ENCODE measurements around the gene APOBEC3H.

APOBEC3H gene

GRCh38 chr22:39139933-39140332 lies 42.9 kb downstream of the APOBEC3H start:
- H3K4me1 ChIP-seq (ENCODE audit: control insufficient read depth, insufficient read depth, low read length): peaks cover 25% of the 10 kb centered on the region
- H3K36me3 ChIP-seq (ENCODE audit: control insufficient read depth in 2 of 2, insufficient read depth in 2 of 2, low read length in 2 of 2): peaks cover 13 to 14% of the 10 kb centered on the region in 2 donors
- no peaks in the 10 kb centered on the region for H3K27me3 ChIP-seq (ENCODE audit: control insufficient read depth in 1 of 2, insufficient read depth in 2 of 2, low read length in 2 of 2)
- H3K9ac ChIP-seq (ENCODE audit: low read length in 2 of 2): no peak overlapping the region
- no peak overlapping the region for H3K4me3 ChIP-seq (ENCODE audit: low read length in 2 of 2)
- H3K9me3 ChIP-seq (ENCODE audit: control insufficient read depth in 2 of 2, low read length in 2 of 2): no peaks in the 10 kb centered on the region
- no peak overlapping the region for H3K27ac ChIP-seq (ENCODE audit: low read length)

DNA sequence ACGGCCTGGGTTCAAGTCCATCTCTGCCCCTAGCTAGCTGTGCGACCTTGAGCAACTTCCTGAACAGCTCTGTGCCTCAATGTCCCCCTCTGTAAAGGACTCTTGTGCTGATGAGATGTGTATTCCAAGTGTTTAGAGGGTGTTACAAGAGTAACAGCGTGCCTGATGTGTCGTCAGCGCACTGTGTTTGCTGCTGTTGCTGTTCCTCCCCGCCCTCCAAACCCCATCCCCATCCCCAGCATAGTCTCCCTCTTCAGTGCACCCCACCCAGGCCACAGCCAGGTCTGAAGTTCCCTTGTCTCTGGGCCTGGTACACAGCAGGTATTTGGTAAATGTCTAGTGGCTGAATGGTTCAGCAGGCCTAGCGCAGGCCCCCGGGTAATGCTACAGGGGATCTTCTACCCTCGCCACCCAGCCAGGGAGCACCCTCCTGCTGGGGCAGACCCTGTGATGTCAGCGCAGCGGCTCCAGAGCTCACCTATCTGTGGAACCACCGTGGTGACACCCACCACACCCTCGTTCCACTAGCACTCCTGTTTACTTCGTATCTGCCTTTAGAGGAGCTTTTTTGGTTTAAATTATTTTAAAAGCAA lies 45.1 kb downstream of the APOBEC3H start:
- Histone ChIP-seq H3K9ac (ENCODE audit: low read length in 2 of 2) (no peak overlapping the region), H3K27ac (ENCODE audit: low read length) (no peak overlapping the region), H3K27me3 (ENCODE audit: control insufficient read depth in 1 of 2, insufficient read depth in 2 of 2, low read length in 2 of 2) (no peaks in the 10 kb centered on the region), H3K36me3 (ENCODE audit: control insufficient read depth in 2 of 2, insufficient read depth in 2 of 2, low read length in 2 of 2) (peaks cover 7 to 10% of the 10 kb centered on the region in 2 donors), H3K9me3 (ENCODE audit: control insufficient read depth in 2 of 2, low read length in 2 of 2) (no peaks in the 10 kb centered on the region), H3K4me3 (ENCODE audit: low read length in 2 of 2) (peak overlapping the region in 1 of 2 donors; percentile 1), H3K4me1 (ENCODE audit: control insufficient read depth, insufficient read depth, low read length) (peaks cover 34% of the 10 kb centered on the region)

DNA sequence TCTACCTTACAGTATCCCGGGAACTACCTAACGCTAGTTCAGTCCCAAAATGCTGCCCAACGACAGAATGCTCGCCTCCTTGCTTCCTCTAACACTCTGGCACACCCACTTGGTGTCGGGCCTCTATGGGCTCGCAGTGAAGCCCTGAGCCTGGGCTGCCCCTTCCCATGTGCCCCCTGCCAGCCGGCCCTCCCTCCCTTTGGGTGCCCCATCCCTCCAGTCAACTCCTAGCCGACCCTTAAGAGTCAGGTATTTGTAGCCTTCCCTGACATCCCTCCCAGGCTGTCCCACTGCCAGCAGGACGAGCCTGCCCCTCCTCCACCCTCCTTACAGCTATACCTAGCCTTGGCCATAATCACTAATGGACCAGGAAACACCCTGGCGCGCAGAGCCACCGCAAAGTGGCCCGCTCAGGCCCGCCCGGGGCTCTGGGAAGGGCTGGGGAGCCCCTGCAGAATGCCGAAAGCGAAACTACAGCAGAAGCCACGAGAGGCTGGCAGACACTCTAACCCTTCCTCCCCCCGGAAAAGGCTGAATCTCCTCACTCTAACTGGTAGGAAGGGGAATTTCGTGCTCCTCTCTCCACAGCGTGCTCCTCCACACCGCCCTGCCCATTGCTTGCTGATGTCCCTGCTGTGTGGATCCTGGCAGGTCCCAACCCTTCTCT lies 47.2 kb downstream of the APOBEC3H start:
- Histone ChIP-seq H3K9me3 (ENCODE audit: control insufficient read depth in 2 of 2, low read length in 2 of 2) (no peaks in the 10 kb centered on the region), H3K4me3 (ENCODE audit: low read length in 2 of 2) (peak overlapping the region; percentile 82 to 93), H3K36me3 (ENCODE audit: control insufficient read depth in 2 of 2, insufficient read depth in 2 of 2, low read length in 2 of 2) (peaks cover 10 to 14% of the 10 kb centered on the region in 2 donors), H3K27me3 (ENCODE audit: control insufficient read depth in 1 of 2, insufficient read depth in 2 of 2, low read length in 2 of 2) (no peaks in the 10 kb centered on the region), H3K4me1 (ENCODE audit: control insufficient read depth, insufficient read depth, low read length) (peaks cover 53% of the 10 kb centered on the region), H3K9ac (ENCODE audit: low read length in 2 of 2) (peak overlapping the region; percentile 60 to 75), H3K27ac (ENCODE audit: low read length) (peak overlapping the region; percentile 64)

DNA sequence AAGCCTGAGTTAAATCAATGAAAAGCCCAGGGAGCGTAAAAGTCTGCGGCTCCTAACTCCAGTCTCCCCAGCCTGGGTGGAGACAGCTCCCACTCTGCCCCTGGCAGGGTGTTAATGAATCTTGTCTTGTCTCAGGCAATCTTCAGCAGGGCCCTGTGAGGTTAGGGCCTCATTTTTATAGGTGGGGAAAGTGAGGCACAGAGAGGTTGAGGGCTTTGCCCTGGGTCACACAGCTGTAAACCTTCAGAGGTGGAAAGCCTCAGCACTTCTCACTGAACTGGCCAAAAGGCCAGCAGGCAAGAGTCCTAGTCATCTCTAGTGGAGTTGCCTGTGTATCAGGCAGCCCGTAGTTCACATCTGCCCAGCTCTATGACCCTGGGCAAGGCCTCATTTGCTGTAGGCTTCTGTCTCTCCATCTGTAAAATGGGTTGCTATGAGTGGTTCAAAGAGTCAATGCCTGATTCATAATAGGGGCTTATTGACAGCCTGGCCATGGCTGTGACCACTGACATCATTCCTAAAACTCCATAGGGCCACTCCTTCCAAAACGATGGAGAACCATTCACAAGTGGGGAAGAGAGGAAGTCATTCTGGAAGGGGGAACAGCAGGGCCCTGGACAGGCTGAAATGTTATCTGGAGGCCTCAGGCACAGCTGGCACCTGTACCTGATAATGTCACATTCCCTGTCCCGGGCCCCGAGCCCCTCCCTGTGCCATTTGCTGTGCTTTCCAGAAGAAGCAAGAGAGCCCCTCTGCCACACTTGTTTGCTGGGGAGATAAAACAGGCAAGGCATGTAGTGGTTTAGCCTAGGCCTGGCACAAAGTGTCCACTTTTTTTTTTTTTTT lies 49.4 kb downstream of the APOBEC3H start:
- Histone ChIP-seq H3K4me3 (ENCODE audit: low read length in 2 of 2) (peak overlapping the region; percentile 67 to 93), H3K36me3 (ENCODE audit: control insufficient read depth in 2 of 2, insufficient read depth in 2 of 2, low read length in 2 of 2) (peaks cover 6 to 7% of the 10 kb centered on the region in 2 donors), H3K9me3 (ENCODE audit: control insufficient read depth in 2 of 2, low read length in 2 of 2) (no peaks in the 10 kb centered on the region), H3K27me3 (ENCODE audit: control insufficient read depth in 1 of 2, insufficient read depth in 2 of 2, low read length in 2 of 2) (no peaks in the 10 kb centered on the region), H3K27ac (ENCODE audit: low read length) (peak overlapping the region; percentile 92), H3K9ac (ENCODE audit: low read length in 2 of 2) (peak overlapping the region; percentile 54 to 75), H3K4me1 (ENCODE audit: control insufficient read depth, insufficient read depth, low read length) (peaks cover 73% of the 10 kb centered on the region)

DNA sequence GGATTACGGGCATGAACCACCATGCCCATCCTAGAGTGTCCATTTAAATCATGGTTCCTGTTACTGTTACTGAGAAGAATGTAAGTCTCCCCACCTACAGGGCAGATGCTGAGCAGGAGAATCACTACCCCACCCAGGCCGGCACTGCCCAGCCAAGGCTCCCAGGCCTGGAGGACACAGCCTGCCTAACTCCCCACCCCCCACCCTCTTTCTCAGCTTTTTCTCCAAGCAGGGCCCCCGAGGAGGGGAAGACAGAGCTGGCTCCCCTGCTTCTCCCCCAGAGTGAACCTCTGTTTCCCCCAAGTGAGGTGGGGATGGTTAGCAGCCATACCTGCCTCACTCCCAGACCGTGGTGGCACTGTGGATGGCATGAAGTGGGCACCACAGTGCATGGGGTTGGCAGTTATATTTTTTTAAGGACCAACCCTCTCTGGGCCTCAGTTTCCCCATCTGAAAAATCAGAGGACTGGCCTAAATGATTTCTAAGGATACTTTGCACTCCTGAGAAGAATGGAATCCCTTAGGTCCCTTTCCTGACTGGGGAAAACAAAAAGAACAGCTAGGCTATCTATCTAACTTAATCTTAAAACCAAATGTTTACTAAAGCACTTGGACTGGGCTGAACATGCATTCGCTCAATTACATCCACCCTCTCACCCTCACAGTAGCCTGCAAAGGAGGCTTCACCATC lies 50.4 kb downstream of the APOBEC3H start:
- H3K9ac ChIP-seq (ENCODE audit: low read length in 2 of 2): peak overlapping the region; percentile 4 to 13

DNA sequence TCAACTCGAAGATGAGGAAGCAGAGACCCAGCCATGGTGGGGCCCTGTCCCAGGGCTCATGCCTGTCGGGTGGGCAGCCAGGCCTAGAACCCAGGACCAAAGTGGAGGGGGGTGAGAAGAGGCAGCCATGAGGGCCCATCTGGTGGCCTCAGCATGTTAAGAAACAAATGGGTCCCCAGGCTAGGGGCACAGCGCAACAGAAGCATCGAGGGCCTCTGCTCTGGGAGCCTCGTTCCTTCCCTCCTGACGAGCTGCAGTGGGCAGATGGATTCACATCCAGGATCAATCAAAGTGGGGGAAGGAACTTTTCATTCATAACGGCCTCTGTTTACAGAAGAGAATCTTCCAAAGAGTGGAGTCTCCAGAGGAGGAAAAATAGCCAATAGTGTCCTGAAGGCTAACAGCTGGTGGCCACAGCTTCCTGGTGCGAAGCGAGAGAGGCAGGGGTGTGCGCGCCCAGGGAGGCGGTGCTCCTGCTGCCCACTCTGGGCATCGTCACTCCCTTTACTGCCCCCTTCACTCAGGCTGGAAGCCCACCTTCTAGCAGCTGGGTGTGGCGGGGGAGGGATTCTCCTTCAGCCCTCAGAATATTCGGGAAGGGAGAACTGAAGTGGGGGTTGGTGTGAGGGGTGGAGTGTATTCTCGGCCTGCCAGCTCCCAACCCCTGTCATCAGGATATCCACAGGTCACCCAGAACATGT lies 51.1 kb downstream of the APOBEC3H start:
- Histone ChIP-seq H3K9ac (ENCODE audit: low read length in 2 of 2) (peak overlapping the region; percentile 23 to 36), H3K36me3 (ENCODE audit: control insufficient read depth in 2 of 2, insufficient read depth in 2 of 2, low read length in 2 of 2) (peaks cover 6 to 7% of the 10 kb centered on the region in 2 donors), H3K27ac (ENCODE audit: low read length) (peak overlapping the region; percentile 92), H3K4me1 (ENCODE audit: control insufficient read depth, insufficient read depth, low read length) (peaks cover 85% of the 10 kb centered on the region), H3K27me3 (ENCODE audit: control insufficient read depth in 1 of 2, insufficient read depth in 2 of 2, low read length in 2 of 2) (no peaks in the 10 kb centered on the region), H3K9me3 (ENCODE audit: control insufficient read depth in 2 of 2, low read length in 2 of 2) (no peaks in the 10 kb centered on the region), H3K4me3 (ENCODE audit: low read length in 2 of 2) (peak overlapping the region in 1 of 2 donors; percentile 52)

More for the DNA sequence above, 50.4 kb downstream of the APOBEC3H start:
- peaks cover 6 to 7% of the 10 kb centered on the region in 2 donors for H3K36me3 ChIP-seq (ENCODE audit: control insufficient read depth in 2 of 2, insufficient read depth in 2 of 2, low read length in 2 of 2)
- peaks cover 80% of the 10 kb centered on the region for H3K4me1 ChIP-seq (ENCODE audit: control insufficient read depth, insufficient read depth, low read length)
- H3K27me3 ChIP-seq (ENCODE audit: control insufficient read depth in 1 of 2, insufficient read depth in 2 of 2, low read length in 2 of 2): no peaks in the 10 kb centered on the region
- peak overlapping the region in 1 of 2 donors; percentile 52 for H3K4me3 ChIP-seq (ENCODE audit: low read length in 2 of 2)
- H3K9me3 ChIP-seq (ENCODE audit: control insufficient read depth in 2 of 2, low read length in 2 of 2): no peaks in the 10 kb centered on the region
- peak overlapping the region; percentile 92 for H3K27ac ChIP-seq (ENCODE audit: low read length)

DNA sequence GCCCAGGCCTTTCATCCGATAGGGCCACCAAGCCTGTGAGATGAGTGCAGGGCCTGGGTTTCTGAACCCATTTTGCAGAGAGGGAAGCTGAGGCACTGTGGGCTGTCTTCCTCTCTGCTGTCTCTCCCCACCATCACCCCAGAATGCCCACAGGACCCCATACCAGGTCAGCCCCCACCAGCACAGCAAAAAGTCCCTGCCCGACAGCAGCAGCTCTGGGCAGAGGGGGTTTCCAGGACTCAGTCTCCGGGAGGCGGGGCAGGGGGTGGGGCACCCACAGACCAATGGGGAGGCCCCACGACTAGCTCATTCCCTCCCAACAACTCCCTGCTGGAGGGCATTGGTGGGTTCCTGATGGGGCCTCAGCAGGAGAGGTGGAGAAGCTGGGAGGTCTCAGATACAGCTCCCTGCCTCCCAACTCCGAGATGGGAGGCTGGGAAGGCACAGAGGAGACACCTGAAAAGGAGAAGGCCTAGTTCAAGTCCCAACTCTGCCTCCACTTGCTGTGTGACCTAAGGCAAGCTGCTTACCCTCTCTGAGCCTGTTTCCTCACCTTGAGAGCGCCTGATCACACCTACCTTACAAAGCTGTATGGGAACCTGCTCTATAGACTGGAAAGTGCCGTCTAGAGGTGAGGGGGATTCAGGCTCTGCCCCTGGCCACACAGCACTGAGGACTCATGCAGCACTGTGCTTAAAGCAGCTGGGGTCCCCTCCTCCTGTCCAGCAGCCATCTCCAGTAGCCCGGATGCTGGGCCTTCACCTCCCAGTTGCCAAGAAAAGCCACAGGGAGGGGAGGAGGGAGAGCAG lies 51.9 kb downstream of the APOBEC3H start:
- Histone ChIP-seq H3K9ac (ENCODE audit: low read length in 2 of 2) (peak overlapping the region; percentile 23 to 36), H3K27ac (ENCODE audit: low read length) (peak overlapping the region; percentile 92), H3K4me1 (ENCODE audit: control insufficient read depth, insufficient read depth, low read length) (peaks cover 82% of the 10 kb centered on the region), H3K4me3 (ENCODE audit: low read length in 2 of 2) (peak overlapping the region in 1 of 2 donors; percentile 92), H3K36me3 (ENCODE audit: control insufficient read depth in 2 of 2, insufficient read depth in 2 of 2, low read length in 2 of 2) (peaks cover 6 to 7% of the 10 kb centered on the region in 2 donors), H3K27me3 (ENCODE audit: control insufficient read depth in 1 of 2, insufficient read depth in 2 of 2, low read length in 2 of 2) (no peaks in the 10 kb centered on the region), H3K9me3 (ENCODE audit: control insufficient read depth in 2 of 2, low read length in 2 of 2) (no peaks in the 10 kb centered on the region)

- H3K27ac ChIP-seq (ENCODE audit: low read length): peak overlapping the region; percentile 92
- H3K36me3 ChIP-seq (ENCODE audit: control insufficient read depth in 2 of 2, insufficient read depth in 2 of 2, low read length in 2 of 2): peaks cover 6 to 7% of the 10 kb centered on the region in 2 donors
- peaks cover 72% of the 10 kb centered on the region for H3K4me1 ChIP-seq (ENCODE audit: control insufficient read depth, insufficient read depth, low read length)
- peak overlapping the region; percentile 39 to 55 for H3K9ac ChIP-seq (ENCODE audit: low read length in 2 of 2)
- H3K9me3 ChIP-seq (ENCODE audit: control insufficient read depth in 2 of 2, low read length in 2 of 2): no peaks in the 10 kb centered on the region
- H3K27me3 ChIP-seq (ENCODE audit: control insufficient read depth in 1 of 2, insufficient read depth in 2 of 2, low read length in 2 of 2): no peaks in the 10 kb centered on the region
- H3K4me3 ChIP-seq (ENCODE audit: low read length in 2 of 2): peak overlapping the region; percentile 85 to 92
Observed at GRCh38 chr22:39149915-39150847, 53.1 kb downstream of the APOBEC3H start.

DNA sequence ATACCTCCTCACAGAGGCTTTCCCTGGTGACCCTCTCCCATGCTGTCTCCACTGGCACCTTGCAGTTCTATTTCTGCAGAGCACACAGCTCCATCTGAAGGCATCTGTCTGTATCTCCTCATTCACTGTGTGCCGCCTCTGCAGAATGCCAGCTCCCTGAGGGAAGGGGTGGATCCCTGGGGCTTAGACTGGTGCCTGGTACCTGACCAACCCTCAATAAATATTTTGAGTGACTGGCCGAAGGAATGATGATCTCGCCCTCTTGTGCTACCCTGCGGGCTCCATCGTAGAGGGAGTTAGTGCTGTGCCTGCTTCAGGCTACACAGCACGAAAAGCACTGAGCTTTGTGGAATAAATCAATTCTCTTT lies 53.8 kb downstream of the APOBEC3H start:
- Histone ChIP-seq H3K4me1 (ENCODE audit: control insufficient read depth, insufficient read depth, low read length) (peaks cover 70% of the 10 kb centered on the region), H3K9ac (ENCODE audit: low read length in 2 of 2) (peak overlapping the region; percentile 42 to 64), H3K36me3 (ENCODE audit: control insufficient read depth in 2 of 2, insufficient read depth in 2 of 2, low read length in 2 of 2) (peaks cover 6 to 7% of the 10 kb centered on the region in 2 donors), H3K4me3 (ENCODE audit: low read length in 2 of 2) (peak overlapping the region; percentile 85 to 92), H3K27ac (ENCODE audit: low read length) (peak overlapping the region; percentile 92), H3K9me3 (ENCODE audit: control insufficient read depth in 2 of 2, low read length in 2 of 2) (no peaks in the 10 kb centered on the region), H3K27me3 (ENCODE audit: control insufficient read depth in 1 of 2, insufficient read depth in 2 of 2, low read length in 2 of 2) (no peaks in the 10 kb centered on the region)

Data from stomach smooth muscle (tissue), 2 donors.